ENCODE results near the gene CHTF18. TPM values are rescaled to one million over a fixed set of nuclear protein-coding genes. Genes with fewer than 3 reads are reported as not detected.
"Not testable (repeated sequence)": the region's sequence is repeated elsewhere in the genome, so short reads cannot be mapped to it uniquely, and the experiment has no call there.

The CHTF18 gene
- total RNA-seq = 73.0 and 79.3 TPM in 2 replicates

DNA sequence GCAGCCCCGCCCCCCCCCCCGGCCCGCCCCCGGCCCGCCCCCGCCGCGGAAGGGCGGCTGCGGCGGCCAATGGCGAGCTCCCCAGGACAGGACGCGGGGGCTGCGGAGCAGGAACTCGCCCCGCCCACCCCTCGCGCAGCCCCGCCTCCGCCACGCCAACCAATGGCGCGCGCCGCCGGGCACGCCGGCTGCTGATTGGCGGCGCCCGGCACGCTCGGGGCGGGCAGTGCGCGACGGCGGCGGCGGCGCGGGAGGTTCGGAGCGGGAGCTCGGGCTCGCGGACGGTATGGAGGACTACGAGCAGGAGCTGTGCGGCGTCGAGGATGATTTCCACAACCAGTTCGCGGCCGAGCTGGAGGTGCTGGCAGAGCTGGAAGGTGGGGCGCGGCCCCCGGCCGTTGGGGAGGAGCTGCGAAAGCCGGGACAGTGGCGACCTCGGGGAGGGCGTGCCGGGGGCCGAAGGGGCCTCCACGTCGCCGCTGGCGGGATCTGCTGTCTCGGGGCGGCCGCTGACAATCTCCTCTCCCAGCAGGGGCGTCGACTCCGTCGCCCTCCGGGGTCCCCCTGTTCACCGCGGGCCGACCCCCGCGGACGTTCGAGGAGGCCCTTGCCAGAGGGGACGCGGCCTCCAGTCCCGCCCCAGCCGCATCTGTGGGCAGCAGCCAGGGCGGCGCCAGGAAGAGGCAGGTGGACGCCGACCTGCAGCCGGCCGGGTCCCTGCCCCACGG lies at the start of gene CHTF18:
Gene CHTF18 (plus strand): TSS at position 222 of the 728 bp plus-strand sequence. CDS start 65 bp downstream, at position 287.
- intact Hi-C loops (cut with micrococcal nuclease) = loop anchor here (1.0 to 2.0 kb wide), 2 partner anchors 19 to 182 kb away; partner anchors contain the start of gene LMF1

DNA sequence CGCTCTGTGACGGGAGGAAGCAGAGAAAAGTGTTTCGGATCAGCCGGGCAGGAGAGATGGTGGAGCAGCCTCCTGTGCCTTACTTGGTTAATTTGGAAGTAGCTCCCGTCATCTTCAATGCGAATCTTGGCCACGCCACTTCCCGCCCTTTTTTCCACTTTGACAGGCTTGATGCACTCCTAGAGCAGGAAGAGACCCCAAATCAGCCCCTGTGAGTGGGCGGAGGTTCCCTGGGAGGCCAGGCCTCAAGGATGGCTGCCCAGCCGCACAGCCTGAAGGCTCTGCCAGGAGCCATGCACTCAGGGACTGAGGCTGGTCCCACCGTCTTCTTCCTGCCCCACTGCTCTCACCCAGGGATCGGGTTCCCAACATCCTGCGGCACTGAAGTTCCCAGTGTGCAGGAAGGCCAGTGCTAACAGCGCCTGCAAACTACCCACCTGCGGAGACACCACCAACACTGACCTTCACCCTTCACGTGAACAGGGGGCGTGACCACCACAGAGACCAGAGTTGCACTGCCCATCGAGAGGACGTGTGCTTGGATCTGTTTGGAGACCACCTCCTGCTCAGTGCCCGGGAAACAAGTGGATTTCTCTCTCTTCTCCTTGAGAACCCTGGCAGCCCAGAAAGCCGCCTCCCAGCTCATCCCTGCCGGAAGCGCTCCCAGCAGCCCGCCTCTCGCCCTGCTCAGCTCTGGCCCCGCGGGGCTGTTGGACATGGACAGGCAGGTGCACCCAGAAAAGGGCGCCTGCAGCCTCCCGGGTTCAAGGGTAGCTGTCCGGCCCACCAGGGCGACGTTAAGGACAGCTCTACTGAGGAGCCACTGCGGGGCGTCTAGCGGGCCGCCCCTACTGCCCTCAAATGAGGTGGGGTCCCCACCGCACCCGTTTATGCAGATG lies 48.6 kb upstream of the CHTF18 start:
- intact Hi-C loops (cut with micrococcal nuclease) = loop anchor here (1.0 kb wide), 2 partner anchors 12 to 26 kb away; no protein-coding TSS in a partner anchor

DNA sequence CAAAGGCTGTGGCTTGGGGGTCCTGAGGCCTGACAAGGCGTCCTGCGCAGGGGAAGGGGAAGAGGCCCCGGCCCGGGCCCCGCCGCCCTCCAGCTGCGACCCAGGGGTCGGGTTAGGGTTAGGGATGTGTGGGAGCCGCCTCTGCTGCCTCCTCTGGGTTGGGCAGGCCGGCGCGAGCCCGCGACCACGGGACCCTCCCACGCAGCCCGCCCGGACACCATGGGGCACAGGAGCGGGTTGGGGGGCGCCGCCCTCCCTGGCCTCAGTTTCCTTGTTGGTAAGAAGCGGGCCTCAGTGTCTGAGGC lies 48.0 kb upstream of the CHTF18 start:
- intact Hi-C loops (cut with micrococcal nuclease) = loop anchor here (1.0 kb wide), 2 partner anchors 12 to 26 kb away; no protein-coding TSS in a partner anchor

DNA sequence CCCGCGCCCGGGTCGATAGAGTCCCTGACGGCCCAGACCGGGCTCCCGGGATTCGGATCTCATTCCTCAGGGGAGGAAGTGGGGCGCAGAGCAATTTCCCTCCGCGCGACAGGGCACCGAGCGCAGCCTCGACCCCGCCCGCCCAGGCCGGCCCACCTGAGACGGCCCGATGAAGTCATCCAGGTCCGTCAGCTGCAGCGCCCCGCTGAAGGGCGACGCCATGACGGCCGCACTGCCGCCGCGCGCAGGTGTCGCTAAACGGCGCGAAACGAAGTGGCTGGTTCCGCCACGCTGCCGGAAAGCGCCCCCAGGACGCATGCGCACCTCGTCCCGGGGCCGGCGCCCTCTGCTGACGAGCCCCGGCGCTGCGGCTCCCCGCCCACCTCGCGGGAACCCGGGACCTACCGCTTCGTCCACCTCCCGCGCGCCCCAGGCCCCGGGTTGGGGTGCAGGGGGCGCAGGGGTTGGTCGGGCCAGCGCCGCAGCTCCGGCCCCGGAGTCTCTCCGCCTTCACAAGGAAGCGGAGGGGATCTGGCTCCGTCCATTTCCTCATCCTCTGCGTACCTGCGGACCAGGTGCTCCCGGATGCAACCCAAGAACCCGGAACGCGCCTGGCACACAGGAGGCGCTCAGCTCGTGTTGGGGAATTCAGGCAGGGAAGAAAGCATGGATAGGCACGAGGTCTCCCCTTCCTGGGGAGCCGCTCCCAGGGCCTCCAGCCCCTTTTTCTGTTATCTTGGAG lies 47.5 kb upstream of the CHTF18 start, which contains the start of gene CIAO3:
Gene CIAO3 (minus strand): TSS at position 234 of the 742 bp plus-strand sequence. CDS start 12 bp downstream, at position 222.
- intact Hi-C loops (cut with micrococcal nuclease) = loop anchor here (1.0 kb wide), 2 partner anchors 13 to 27 kb away; no protein-coding TSS in a partner anchor

DNA sequence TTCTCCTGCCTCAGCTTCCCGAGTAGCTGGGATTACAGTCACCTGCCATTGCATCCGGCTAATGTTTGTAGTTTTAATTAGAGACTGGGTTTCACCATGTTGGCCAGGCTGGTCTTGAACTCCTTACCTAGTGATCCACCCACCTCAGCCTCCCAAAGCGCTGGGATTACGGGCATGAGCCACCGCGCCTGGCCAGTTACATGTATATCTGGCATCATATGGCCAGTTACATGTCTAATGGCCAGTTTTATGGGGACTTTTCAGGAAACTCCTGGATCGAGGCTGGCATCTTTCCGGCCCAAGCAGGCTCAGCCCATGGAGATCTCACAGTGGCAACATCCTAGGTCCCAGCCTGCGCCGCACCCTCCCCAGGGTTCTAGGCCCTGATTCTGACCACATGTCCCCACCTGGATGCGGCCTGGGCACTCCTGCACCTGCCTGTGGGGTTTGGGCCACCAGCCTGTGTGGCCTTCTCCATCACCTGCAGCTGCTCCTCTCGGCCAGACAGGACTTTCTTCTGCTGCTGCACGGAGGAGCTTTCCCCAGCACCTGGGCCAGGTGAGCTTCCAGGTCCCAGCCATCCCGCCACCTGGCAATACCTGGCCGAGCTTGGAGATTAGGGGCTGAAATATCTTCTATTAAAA lies 46.3 kb upstream of the CHTF18 start:
- intact Hi-C loops (cut with micrococcal nuclease) = no loop called here

DNA sequence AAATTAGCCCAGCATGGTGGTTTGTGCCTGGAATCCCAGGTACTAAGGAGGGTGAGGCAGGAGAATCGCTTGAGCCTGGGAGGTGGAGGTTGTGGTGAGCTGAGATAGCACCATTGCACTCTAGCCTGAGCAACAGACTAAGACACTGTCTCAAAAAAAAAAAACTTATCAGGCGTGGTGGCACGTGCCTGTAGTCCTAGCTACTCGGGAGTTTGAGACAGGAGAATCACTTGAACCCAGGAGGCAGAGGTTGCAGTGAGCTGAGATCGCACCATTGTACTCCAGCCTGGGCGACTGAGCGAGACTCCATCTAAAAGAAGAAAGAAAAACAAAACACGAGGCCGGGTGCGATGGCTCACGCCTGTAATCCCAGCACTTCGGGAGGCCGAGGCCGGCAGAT lies 45.5 kb upstream of the CHTF18 start:
- intact Hi-C loops (cut with micrococcal nuclease) = not testable (repeated sequence)

DNA sequence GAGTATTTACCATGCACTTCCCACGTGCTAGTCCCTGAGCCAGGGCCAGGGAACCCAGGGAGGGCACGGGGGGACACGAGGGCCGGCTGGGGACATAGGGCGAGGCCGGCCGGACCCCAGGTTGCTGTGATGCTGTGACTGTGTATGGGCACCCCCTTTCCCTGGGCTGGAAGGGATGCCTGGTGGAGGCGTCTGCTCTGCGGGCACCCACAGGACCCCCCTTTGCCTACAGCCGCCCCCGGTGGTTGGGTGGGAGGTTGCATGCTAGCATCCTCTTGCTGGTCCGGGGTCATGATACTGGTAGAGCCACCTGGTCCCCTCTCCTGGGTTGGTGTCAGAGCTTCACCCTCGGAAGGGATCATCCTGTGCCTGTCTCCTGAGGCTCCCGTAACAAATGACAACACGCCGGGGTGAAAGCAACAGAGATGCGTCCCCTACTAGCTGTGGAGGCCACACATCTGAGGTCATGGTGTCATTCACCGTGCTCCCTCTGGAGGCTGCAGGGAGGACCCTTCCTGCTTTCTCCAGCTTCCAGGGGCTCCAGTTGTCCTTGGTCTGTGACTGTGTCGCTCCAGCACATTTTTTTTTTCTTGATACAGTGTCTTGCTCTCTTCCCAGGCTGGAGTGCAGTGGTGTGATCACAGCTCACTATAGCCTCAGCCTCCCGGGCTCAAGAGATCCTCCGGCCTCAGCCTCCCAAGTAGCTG lies 44.5 kb upstream of the CHTF18 start:
- intact Hi-C loops (cut with micrococcal nuclease) = no loop called here

DNA sequence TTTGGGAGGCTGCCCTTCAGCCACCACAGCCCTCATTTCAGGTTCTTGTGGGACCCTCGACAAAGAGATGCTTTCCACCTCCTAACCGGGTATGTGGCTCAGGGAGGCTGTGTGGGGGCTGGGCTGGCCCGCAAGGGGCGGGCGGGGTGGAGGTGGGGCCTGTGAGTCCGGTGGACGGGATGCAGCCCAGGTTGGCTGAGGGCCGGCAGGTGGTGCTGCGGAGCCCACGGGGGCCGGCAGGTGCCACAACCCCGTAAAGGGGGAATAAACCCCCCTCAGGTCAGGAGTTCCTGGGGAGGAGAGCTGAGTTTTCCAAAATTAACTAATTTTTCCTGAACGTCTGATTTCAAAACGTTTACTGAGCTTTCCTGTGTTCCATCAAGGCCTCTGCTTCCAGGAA lies 42.7 kb upstream of the CHTF18 start:
- intact Hi-C loops (cut with micrococcal nuclease) = no loop called here

DNA sequence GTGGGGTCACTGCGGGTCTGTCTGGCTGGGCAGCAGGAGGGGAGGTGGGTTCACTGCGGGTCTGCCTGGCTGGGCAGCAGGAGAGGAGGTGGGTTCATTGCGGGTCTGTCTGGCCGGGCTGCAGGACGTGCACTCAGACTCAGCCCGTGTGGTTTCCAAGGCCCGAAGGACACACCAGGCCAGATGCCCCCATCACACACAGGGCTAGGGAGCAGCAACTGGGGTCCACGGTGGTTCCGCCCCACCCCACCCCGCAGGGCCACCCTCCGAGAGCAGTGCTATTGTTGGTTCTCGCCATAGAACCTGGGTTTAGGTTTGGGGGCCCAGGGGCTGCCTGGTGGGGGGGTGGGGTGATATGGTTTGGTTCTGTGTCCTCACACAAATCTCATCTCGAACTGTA lies 41.8 kb upstream of the CHTF18 start:
- intact Hi-C loops (cut with micrococcal nuclease) = no loop called here

DNA sequence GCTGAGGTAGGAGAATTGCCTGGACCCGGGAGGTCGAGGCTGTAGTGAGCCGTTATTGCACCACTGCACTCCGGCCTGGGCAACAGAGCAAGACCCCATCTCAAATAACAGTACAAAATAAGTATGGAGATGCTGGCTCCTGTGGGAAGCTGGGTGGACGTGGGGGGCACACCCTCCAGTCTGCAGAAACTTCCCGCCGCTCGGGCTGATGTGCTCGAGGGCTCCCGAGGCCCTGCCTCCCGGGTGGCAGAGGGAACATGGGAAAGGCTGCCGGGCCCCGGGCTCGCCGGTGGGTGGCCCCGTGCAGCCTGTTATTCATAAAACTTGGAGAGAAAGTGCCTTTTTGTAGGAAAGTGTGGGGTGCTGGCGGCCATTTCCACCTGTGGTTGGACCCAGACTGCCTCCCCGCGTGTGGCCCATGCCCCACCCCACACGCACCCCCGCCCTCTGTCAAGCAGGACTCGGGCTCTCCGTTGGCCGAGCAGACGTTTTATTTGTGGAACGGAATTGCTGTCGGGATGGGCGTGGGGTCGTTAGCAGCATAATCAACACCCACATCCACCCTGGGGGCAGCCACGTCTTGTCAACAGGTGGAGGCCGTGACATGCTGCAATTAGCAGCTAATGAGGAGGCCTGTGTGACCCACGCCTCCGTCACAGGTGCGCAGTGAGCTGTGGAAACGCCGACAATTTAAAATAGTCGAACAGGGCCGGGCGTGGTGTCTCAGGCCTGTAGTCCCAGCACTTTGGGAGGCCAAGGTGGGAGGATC lies 40.3 kb upstream of the CHTF18 start:
- intact Hi-C loops (cut with micrococcal nuclease) = no loop called here

DNA sequence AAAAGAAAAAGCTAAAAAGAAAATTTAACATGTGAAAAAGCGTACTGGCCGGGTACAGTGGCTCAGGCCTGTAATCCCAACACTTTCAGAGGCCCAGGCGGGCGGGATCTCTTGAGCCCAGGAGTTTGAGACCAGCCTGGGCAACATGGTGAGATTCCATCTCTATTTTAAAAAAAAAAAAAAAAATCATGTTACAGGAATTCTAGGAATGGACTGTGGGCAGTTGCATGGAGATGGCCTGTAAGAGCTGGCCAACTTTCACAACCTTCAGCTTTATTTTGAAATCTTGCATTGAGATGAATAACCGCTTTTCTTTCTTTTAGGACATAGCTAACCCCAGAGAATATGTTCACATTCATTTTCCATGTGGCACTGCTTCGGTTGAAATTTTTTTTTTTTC lies 39.4 kb upstream of the CHTF18 start:
- intact Hi-C loops (cut with micrococcal nuclease) = no loop called here

DNA sequence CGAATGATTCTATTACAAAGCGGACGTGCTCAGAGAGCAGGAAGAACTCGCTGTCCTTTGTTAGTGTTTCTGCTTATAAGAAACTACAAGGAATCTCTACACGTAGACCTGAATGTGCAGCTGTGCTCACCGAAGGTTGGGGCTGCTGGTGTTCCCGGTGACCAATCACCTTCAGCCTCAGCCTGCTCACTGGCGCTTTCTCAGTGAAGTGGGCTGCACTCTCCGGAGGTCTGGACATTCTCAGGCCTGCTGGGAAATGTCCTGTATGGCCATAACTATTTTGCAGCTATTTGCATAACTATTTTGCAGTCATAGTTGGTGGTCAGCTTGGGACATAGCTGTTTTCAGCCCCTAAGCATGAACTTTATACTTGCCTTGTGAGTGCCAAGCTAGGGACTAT lies 37.9 kb upstream of the CHTF18 start:
- intact Hi-C loops (cut with micrococcal nuclease) = no loop called here

DNA sequence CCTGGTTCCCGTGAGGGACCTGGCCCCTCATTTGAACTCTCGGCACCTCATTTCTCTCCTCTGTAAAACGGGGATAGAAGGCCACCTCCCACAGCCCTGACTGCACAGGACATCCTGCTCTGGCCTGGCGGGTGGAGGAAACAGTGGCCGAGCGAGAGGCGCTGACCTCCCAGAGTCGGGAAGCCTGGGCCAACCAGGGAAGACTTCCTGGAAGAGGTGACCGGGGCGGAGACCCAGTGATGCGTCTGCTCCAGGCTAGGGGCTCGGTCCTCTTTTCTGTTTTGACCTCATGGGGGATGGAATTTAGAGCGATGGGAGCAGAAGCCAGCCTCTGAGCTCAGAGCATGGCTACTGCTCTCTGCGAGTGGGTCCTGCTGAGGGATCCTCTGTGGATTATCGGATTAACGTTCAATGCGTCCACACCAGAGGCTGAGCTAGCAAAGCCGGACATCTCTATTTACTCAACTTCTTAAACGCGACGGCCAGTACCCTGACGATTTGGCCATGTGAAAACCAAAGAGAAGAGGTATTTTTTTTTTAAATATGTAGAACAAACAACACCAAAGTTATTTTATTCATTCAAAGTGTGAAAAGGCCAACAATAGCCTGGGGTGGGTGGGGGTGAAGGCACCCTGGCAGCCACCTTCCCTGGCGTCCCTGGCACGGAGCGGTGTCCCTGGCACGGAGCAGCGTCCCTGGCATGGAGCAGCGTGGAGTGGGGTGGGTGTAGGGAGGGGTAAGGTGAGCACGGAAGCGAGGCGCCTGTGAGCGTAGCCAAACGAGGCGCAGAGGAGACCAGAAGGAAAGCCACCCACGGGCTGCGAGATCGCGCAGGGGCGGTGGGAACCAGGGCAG lies 37.0 kb upstream of the CHTF18 start:
- intact Hi-C loops (cut with micrococcal nuclease) = no loop called here

DNA sequence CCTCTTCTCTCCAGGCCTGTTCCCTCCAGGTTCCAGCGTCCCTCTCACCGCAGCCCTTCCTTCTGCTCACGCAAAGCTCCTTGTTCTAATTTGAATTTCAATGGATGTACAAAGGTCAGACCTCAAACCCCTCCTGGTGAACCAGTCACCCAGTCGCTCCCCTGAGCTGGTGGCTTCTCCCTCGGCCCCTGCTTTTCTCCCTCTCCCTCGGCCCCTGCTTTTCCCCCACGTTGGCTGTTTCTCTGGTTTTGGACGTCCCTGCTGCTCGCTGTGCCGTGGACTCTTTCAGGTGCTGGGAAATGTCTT lies 36.5 kb upstream of the CHTF18 start:
- intact Hi-C loops (cut with micrococcal nuclease) = no loop called here

DNA sequence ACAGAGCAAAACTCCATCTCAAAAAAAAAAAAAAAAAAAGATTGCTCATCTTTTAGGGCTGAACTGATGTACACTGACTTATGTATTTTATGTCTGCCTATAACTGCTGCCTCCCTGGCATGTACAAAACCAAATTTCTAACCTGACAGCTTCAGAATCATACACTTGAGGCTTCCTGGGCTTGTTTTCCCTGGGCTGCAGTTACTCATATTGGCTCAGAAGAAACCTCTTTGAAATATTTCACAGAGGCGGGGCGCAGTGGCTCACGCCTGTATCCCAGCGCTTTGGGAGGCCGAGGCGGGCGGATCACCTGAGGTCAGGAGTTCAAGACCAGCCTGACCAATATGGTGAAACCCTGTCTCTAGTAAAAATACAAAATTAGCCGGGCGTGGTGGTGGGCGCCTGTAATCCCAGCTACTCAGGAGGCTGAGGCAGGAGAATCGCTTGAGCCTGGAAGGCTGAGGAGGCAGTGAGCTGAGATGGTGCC lies 34.3 kb upstream of the CHTF18 start:
- intact Hi-C loops (cut with micrococcal nuclease) = not testable (repeated sequence)

DNA sequence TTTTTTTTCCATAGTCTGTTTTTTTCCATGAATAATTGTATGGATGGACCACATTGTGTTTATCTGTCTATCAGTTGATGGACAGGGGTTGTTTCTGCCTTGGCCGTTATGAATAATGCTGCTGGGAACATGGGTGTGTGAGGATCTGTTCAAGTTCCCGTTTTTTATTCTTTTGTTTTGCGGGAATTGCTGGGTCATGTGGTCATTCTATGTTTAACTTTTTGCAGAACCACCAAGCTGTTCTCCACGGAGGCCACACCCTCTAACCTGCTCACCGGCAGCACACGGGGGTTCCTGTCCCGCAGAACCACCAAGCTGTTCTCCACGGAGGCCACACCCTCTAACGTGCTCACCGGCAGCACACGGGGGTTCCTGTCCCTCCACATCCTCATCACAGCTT lies 33.8 kb upstream of the CHTF18 start:
- intact Hi-C loops (cut with micrococcal nuclease) = no loop called here

DNA sequence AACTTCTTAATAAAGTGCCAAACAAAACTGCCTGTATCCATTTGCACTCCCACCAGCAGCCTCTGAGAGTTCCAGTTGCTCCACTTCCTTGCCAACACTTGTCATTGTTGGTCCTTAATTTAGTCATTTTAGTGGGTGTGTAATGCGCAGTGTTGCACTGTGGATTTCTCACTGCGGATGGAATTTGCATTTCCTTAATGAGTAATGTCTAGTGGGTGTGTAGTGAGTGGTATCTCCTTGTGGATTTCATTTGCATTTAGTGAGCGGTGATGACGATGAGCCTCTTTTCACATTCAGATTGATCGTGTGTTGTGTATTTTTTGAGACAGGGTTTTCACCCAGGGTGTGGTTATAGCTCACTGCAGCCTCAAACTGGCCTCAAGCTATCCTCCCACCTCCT lies 32.0 kb upstream of the CHTF18 start:
- intact Hi-C loops (cut with micrococcal nuclease) = no loop called here

DNA sequence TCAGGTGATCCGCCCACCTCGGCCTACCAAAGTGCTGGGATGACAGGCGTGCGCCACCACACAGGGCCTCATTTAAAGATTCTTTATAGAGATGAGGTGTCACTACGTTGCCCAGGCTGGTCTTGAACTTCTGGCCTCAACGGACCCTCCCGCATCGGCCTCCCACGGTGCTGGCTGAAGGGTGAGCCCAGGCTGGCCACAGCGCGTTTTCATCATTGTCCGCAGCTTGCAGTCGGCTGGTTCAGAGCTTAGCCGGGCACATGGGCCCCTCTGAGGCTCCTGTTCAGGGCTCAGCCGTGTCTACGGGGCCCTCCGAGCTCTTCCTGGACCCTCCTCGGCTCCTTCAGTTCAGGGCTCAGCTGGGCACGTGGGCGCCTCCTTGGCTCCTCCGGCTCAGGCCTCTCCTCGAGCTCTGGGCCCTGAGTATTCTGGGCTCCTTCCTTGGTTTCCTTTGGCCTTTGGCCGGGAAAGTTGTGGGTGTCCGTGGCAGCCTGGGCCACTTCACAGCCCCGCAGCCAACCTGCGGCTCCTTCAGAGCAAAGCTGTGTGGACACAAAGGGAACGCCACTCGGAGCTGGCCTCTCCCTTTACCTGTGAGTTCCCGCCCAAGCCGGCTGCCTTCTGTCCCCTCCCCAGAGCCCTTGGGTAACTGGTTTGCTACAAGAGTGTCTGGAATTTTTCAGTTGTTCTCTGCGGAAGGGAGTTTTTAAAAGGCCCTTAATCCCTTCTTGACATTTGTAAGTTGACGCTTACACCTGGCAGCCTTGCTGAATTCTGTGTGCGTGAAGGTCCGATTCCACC lies 29.1 kb upstream of the CHTF18 start:
- intact Hi-C loops (cut with micrococcal nuclease) = no loop called here
